Measurements from ENCODE around the gene CDCP2. TPM values are rescaled to one million over a fixed set of nuclear protein-coding genes. Genes with fewer than 3 reads are reported as not detected.

CDCP2 gene
- total RNA-seq, 1 experiment from 2014 or later: not detected

- H3K4me1 Mint-ChIP-seq: peaks cover 4% of the 10 kb centered on the region
- H3K9me3 Mint-ChIP-seq: no peaks in the 10 kb centered on the region
- peaks cover 14% of the 10 kb centered on the region for H3K36me3 Mint-ChIP-seq
- CTCF ChIA-PET: no interaction called here
- H3K27ac Mint-ChIP-seq: no peak overlapping the region
- TF ChIP-seq ZSCAN18 (CRISPR knock-in tag; IDR thresholded peaks at IDR 0.05) (no peak), OVOL2 (CRISPR knock-in tag; IDR thresholded peaks at IDR 0.05; ENCODE audit: borderline replicate concordance) (no peak), CDX4 (CRISPR knock-in tag; IDR thresholded peaks at IDR 0.05; ENCODE audit: borderline replicate concordance) (no peak), TCF7 (CRISPR knock-in tag; IDR thresholded peaks at IDR 0.05; ENCODE audit: low read depth) (no peak), SMAD4 (CRISPR knock-in tag; IDR thresholded peaks at IDR 0.05) (no peak), HMGA2 (CRISPR knock-in tag; IDR thresholded peaks at IDR 0.05) (no peak), EMX1 (CRISPR knock-in tag; IDR thresholded peaks at IDR 0.05) (no peak), FOXP4 (CRISPR knock-in tag; IDR thresholded peaks at IDR 0.05) (no peak), ZNF396 (CRISPR knock-in tag; IDR thresholded peaks at IDR 0.05; ENCODE audit: borderline replicate concordance) (no peak)
- TF ChIP-seq, protein P1, sequence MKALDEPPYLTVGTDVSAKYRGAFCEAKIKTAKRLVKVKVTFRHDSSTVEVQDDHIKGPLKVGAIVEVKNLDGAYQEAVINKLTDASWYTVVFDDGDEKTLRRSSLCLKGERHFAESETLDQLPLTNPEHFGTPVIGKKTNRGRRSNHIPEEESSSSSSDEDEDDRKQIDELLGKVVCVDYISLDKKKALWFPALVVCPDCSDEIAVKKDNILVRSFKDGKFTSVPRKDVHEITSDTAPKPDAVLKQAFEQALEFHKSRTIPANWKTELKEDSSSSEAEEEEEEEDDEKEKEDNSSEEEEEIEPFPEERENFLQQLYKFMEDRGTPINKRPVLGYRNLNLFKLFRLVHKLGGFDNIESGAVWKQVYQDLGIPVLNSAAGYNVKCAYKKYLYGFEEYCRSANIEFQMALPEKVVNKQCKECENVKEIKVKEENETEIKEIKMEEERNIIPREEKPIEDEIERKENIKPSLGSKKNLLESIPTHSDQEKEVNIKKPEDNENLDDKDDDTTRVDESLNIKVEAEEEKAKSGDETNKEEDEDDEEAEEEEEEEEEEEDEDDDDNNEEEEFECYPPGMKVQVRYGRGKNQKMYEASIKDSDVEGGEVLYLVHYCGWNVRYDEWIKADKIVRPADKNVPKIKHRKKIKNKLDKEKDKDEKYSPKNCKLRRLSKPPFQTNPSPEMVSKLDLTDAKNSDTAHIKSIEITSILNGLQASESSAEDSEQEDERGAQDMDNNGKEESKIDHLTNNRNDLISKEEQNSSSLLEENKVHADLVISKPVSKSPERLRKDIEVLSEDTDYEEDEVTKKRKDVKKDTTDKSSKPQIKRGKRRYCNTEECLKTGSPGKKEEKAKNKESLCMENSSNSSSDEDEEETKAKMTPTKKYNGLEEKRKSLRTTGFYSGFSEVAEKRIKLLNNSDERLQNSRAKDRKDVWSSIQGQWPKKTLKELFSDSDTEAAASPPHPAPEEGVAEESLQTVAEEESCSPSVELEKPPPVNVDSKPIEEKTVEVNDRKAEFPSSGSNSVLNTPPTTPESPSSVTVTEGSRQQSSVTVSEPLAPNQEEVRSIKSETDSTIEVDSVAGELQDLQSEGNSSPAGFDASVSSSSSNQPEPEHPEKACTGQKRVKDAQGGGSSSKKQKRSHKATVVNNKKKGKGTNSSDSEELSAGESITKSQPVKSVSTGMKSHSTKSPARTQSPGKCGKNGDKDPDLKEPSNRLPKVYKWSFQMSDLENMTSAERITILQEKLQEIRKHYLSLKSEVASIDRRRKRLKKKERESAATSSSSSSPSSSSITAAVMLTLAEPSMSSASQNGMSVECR (CRISPR knock-in tag; IDR thresholded peaks at IDR 0.05; ENCODE audit: borderline replicate concordance): no peak
- TF ChIP-seq, protein P2, sequence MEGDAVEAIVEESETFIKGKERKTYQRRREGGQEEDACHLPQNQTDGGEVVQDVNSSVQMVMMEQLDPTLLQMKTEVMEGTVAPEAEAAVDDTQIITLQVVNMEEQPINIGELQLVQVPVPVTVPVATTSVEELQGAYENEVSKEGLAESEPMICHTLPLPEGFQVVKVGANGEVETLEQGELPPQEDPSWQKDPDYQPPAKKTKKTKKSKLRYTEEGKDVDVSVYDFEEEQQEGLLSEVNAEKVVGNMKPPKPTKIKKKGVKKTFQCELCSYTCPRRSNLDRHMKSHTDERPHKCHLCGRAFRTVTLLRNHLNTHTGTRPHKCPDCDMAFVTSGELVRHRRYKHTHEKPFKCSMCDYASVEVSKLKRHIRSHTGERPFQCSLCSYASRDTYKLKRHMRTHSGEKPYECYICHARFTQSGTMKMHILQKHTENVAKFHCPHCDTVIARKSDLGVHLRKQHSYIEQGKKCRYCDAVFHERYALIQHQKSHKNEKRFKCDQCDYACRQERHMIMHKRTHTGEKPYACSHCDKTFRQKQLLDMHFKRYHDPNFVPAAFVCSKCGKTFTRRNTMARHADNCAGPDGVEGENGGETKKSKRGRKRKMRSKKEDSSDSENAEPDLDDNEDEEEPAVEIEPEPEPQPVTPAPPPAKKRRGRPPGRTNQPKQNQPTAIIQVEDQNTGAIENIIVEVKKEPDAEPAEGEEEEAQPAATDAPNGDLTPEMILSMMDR (IDR thresholded peaks at IDR 0.05): no peak
- TF ChIP-seq, protein P3, sequence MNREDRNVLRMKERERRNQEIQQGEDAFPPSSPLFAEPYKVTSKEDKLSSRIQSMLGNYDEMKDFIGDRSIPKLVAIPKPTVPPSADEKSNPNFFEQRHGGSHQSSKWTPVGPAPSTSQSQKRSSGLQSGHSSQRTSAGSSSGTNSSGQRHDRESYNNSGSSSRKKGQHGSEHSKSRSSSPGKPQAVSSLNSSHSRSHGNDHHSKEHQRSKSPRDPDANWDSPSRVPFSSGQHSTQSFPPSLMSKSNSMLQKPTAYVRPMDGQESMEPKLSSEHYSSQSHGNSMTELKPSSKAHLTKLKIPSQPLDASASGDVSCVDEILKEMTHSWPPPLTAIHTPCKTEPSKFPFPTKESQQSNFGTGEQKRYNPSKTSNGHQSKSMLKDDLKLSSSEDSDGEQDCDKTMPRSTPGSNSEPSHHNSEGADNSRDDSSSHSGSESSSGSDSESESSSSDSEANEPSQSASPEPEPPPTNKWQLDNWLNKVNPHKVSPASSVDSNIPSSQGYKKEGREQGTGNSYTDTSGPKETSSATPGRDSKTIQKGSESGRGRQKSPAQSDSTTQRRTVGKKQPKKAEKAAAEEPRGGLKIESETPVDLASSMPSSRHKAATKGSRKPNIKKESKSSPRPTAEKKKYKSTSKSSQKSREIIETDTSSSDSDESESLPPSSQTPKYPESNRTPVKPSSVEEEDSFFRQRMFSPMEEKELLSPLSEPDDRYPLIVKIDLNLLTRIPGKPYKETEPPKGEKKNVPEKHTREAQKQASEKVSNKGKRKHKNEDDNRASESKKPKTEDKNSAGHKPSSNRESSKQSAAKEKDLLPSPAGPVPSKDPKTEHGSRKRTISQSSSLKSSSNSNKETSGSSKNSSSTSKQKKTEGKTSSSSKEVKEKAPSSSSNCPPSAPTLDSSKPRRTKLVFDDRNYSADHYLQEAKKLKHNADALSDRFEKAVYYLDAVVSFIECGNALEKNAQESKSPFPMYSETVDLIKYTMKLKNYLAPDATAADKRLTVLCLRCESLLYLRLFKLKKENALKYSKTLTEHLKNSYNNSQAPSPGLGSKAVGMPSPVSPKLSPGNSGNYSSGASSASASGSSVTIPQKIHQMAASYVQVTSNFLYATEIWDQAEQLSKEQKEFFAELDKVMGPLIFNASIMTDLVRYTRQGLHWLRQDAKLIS (CRISPR knock-in tag; IDR thresholded peaks at IDR 0.05; ENCODE audit: borderline replicate concordance): no peak
- TF ChIP-seq, protein P4, sequence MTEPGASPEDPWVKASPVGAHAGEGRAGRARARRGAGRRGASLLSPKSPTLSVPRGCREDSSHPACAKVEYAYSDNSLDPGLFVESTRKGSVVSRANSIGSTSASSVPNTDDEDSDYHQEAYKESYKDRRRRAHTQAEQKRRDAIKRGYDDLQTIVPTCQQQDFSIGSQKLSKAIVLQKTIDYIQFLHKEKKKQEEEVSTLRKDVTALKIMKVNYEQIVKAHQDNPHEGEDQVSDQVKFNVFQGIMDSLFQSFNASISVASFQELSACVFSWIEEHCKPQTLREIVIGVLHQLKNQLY (CRISPR knock-in tag; IDR thresholded peaks at IDR 0.05): no peak
- no peaks in the 10 kb centered on the region for H3K27me3 Mint-ChIP-seq (ENCODE audit: low read depth)
- POLR2A ChIA-PET: interaction anchor here (0.6 kb wide), 1 partner anchor 12 kb away, joined by 3 read pairs; no protein-coding TSS in a partner anchor
- ATAC-seq: no peak
- no peak for DNase-seq (ENCODE audit: low spot score)
- no peak overlapping the region for H3K4me3 Mint-ChIP-seq
Measured at GRCh38 chr1:54186056-54186455, 33.3 kb upstream of the CDCP2 start.

All from WTC11 (cell line).